Mesendoderm (in vitro differentiated cells): ENCODE measurements around the gene ENG.

Source experiments
- DNase-seq: peaks from one replicate; pipeline ENCODE4 v3.0.0; 2013
- H2AK5ac ChIP-seq: 2 replicates; pipeline ENCODE4 v1.6.1; 2013; ENCODE audit warnings: low read length, inconsistent platforms
- H2BK120ac ChIP-seq: 2 replicates; pipeline ENCODE4 v1.6.1; 2013; ENCODE audit warnings: low read depth, mild to moderate bottlenecking, low read length, moderate library complexity, mixed read lengths
- H2BK15ac ChIP-seq: replicated peaks from 2 replicates; pipeline ENCODE4 v1.6.1; 2013; ENCODE audit warnings: low read depth, mild to moderate bottlenecking, moderate library complexity
- H2BK5ac ChIP-seq: 2 replicates; pipeline ENCODE4 v1.6.1; 2013; ENCODE audit warnings: low read length, inconsistent platforms
- H3K18ac ChIP-seq: 2 replicates; pipeline ENCODE4 v1.6.1; 2013; ENCODE audit warnings: mild to moderate bottlenecking, low read length, mixed read lengths
- H3K23ac ChIP-seq: one replicate; pipeline ENCODE4 v1.6.1; 2013; ENCODE audit warnings: low read length
- H3K27ac ChIP-seq: 2 replicates; pipeline ENCODE4 v1.5.1; 2013; ENCODE audit warnings: low read depth, mild to moderate bottlenecking, inconsistent platforms, low read length, moderate library complexity
- H3K27me3 ChIP-seq: 2 replicates; pipeline ENCODE4 v1.6.1; 2013; ENCODE audit warnings: low read length, control low read depth, mild to moderate bottlenecking, inconsistent platforms; ENCODE audit not compliant: insufficient read depth, poor library complexity
- H3K36me3 ChIP-seq: 2 replicates; pipeline ENCODE4 v1.6.1; 2013; ENCODE audit warnings: low read length, inconsistent platforms; ENCODE audit not compliant: control insufficient read depth, insufficient read depth
- H3K4ac ChIP-seq: one replicate; pipeline ENCODE4 v1.6.1; 2013; ENCODE audit warnings: low read depth, mild to moderate bottlenecking, low read length, moderate library complexity
- H3K4me1 ChIP-seq: 2 replicates; pipeline ENCODE4 v1.6.1; 2013; ENCODE audit warnings: low read depth, low read length, inconsistent platforms; ENCODE audit not compliant: control insufficient read depth
- H3K4me2 ChIP-seq: 2 replicates; pipeline ENCODE4 v1.6.1; 2013; ENCODE audit warnings: low read length
- H3K4me3 ChIP-seq: 2 replicates; pipeline ENCODE4 v1.5.1; 2013; ENCODE audit warnings: mild to moderate bottlenecking, low read length
- H3K56ac ChIP-seq: one replicate; pipeline ENCODE4 v1.6.1; 2013; ENCODE audit warnings: low read length
- H3K79me1 ChIP-seq: 2 replicates; pipeline ENCODE4 v1.6.1; 2013; ENCODE audit warnings: low read length, inconsistent platforms
- H3K79me2 ChIP-seq: 2 replicates; pipeline ENCODE4 v1.6.1; 2013; ENCODE audit warnings: mild to moderate bottlenecking, low read length; ENCODE audit not compliant: control insufficient read depth, insufficient read depth
- H3K9ac ChIP-seq: 2 replicates; pipeline ENCODE4 v1.6.1; 2013; ENCODE audit warnings: low read length, inconsistent platforms
- H4K5ac ChIP-seq: one replicate; pipeline ENCODE4 v1.6.1; 2013; ENCODE audit warnings: low read length
- H4K8ac ChIP-seq: one replicate; pipeline ENCODE4 v1.6.1; 2013; ENCODE audit warnings: low read depth, mild to moderate bottlenecking, control low read depth, low read length, moderate library complexity
- WGBS: extraction: QIAGEN DNeasy Blood & Tissue Kit; methylation state at CpG from one replicate; pipeline ENCODE4 v1.1.7; 2013; ENCODE audit warnings: low lambda C conversion rate, missing lambda C conversion rate; ENCODE audit not compliant: insufficient coverage; ENCODE audit errors: extremely low coverage; 5-methylcytosine and 5-hydroxymethylcytosine counted together

The ENG gene

GRCh38 chr9:127794001-127794791, 60.3 kb downstream of the ENG start:
- no peak for DNase-seq
- no peak overlapping the region for H3K9ac ChIP-seq
- H3K27me3 ChIP-seq, result no peaks in the 10 kb centered on the region
- no peak overlapping the region for H3K4ac ChIP-seq
- no peak overlapping the region for H3K4me2 ChIP-seq
- no peak overlapping the region for H2AK5ac ChIP-seq
- H3K56ac ChIP-seq, result no peak overlapping the region
- no peak overlapping the region for H2BK5ac ChIP-seq
- H3K18ac ChIP-seq, result no peak overlapping the region
- H3K36me3 ChIP-seq, result peaks cover 12% of the 10 kb centered on the region
- no peak overlapping the region for H2BK15ac ChIP-seq
- no peak overlapping the region for H3K27ac ChIP-seq
- no peak overlapping the region for H3K23ac ChIP-seq
- no peak overlapping the region for H2BK120ac ChIP-seq
- H3K4me3 ChIP-seq, result no peak overlapping the region
- WGBS, result no CpG with 5 or more reads among the region's 14 CpGs
- peaks cover 7% of the 10 kb centered on the region for H3K79me2 ChIP-seq
- no peak overlapping the region for H4K5ac ChIP-seq
- no peaks in the 10 kb centered on the region for H3K4me1 ChIP-seq
- H3K79me1 ChIP-seq, result peaks cover 7% of the 10 kb centered on the region
- no peak overlapping the region for H4K8ac ChIP-seq

DNA sequence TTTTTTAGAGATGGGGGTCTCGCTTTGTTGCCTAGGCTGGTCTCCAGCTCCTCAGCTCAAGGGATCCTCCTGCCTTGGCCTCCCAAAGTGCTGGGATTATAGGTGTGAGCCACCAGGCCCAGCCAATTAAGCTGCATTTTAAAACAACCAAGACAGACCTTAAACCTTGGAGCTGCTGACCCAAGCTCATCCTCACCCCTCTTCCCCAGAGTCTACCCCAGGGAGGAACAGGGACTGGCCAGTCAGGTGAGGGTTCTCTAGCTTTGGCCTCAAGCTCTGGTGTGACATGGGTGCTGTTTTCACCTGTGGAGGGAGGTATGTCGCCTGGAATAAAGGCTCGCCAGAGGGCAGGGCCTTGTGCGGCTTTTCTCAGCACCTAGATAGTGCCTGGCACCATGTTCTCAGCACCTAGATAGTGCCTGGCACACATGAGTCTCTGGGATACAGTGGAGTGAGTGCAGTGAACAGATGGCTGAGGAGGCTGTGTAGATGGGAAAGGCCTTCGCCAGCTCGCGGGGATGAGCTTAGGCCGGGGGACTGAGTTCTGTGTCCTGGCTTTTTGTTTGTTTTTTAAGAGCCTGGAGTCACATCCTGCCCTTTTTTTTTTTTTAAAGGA, 61.3 kb downstream of the ENG start:
- Histone ChIP-seq H2BK120ac (no peak overlapping the region), H3K4ac (no peak overlapping the region), H3K79me2 (peaks cover 17% of the 10 kb centered on the region), H3K4me1 (no peaks in the 10 kb centered on the region), H2BK15ac (no peak overlapping the region), H4K5ac (no peak overlapping the region), H3K79me1 (peaks cover 15% of the 10 kb centered on the region), H3K4me3 (no peak overlapping the region), H3K36me3 (peaks cover 22% of the 10 kb centered on the region), H2AK5ac (no peak overlapping the region), H3K18ac (no peak overlapping the region), H3K4me2 (no peak overlapping the region), H4K8ac (no peak overlapping the region), H3K27me3 (no peaks in the 10 kb centered on the region), H3K56ac (no peak overlapping the region), H3K9ac (no peak overlapping the region), H3K27ac (no peak overlapping the region), H3K23ac (no peak overlapping the region), H2BK5ac (no peak overlapping the region)
- no peak for DNase-seq
- no CpG with 5 or more reads among the region's 8 CpGs for WGBS

- H3K56ac ChIP-seq, result no peak overlapping the region
- H3K4ac ChIP-seq, result no peak overlapping the region
- H3K18ac ChIP-seq, result no peak overlapping the region
- peaks cover 20% of the 10 kb centered on the region for H3K79me1 ChIP-seq
- no peak overlapping the region for H2BK120ac ChIP-seq
- H3K27ac ChIP-seq, result no peak overlapping the region
- H2BK15ac ChIP-seq, result no peak overlapping the region
- no peak for DNase-seq
- H3K36me3 ChIP-seq, result peaks cover 28% of the 10 kb centered on the region
- no peak overlapping the region for H4K5ac ChIP-seq
- H3K9ac ChIP-seq, result no peak overlapping the region
- no peaks in the 10 kb centered on the region for H3K27me3 ChIP-seq
- H2BK5ac ChIP-seq, result no peak overlapping the region
- no CpG with 5 or more reads among the region's 7 CpGs for WGBS
- H3K23ac ChIP-seq, result no peak overlapping the region
- no peak overlapping the region for H2AK5ac ChIP-seq
- no peaks in the 10 kb centered on the region for H3K4me1 ChIP-seq
- H3K79me2 ChIP-seq, result peaks cover 24% of the 10 kb centered on the region
- no peak overlapping the region for H3K4me3 ChIP-seq
- no peak overlapping the region for H3K4me2 ChIP-seq
- no peak overlapping the region for H4K8ac ChIP-seq
Observed at GRCh38 chr9:127792417-127793031, 61.9 kb downstream of the ENG start.

DNA sequence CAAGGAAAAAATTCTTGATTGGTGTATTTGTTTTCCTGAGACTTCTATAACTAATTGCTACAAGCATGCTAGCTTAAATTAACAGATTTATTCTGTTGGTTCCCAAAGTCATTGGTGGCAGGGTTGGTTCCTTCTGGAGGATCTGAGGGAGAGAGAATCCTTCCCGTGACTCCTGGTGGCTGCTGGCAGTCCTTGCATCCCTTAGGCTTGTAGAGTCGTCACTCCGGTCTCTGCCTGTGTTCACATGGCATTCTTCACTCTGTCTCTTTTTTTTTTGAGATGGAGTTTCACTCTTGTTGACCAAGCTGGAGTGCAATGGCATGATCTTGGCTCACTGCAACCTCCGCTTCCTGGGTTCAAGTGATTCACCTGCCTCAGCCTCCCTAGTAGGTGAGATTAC, 63.4 kb downstream of the ENG start:
- Histone ChIP-seq H4K5ac (no peak overlapping the region), H3K56ac (no peak overlapping the region), H4K8ac (no peak overlapping the region), H3K9ac (no peak overlapping the region), H3K4ac (no peak overlapping the region), H3K4me2 (no peak overlapping the region), H2AK5ac (no peak overlapping the region), H3K79me1 (peaks cover 26% of the 10 kb centered on the region), H2BK5ac (no peak overlapping the region), H3K79me2 (peaks cover 32% of the 10 kb centered on the region), H3K18ac (no peak overlapping the region), H3K36me3 (peaks cover 34% of the 10 kb centered on the region), H3K4me1 (peaks cover 3% of the 10 kb centered on the region), H3K4me3 (no peak overlapping the region), H2BK120ac (no peak overlapping the region), H3K27me3 (no peaks in the 10 kb centered on the region), H3K27ac (no peak overlapping the region), H2BK15ac (no peak overlapping the region), H3K23ac (no peak overlapping the region)
- WGBS, result no CpG with 5 or more reads among the region's 4 CpGs
- DNase-seq, result no peak

GRCh38 chr9:127790094-127790855, 64.2 kb downstream of the ENG start:
- H3K36me3 ChIP-seq, result peaks cover 34% of the 10 kb centered on the region

More at GRCh38 chr9:127790094-127790855, 64.2 kb downstream of the ENG start:
- H2BK15ac ChIP-seq, result no peak overlapping the region
- peaks cover 26% of the 10 kb centered on the region for H3K79me1 ChIP-seq
- H3K27me3 ChIP-seq, result no peaks in the 10 kb centered on the region
- H4K5ac ChIP-seq, result no peak overlapping the region
- H2BK5ac ChIP-seq, result no peak overlapping the region
- no peak overlapping the region for H3K18ac ChIP-seq
- no peak overlapping the region for H3K4ac ChIP-seq
- peaks cover 3% of the 10 kb centered on the region for H3K4me1 ChIP-seq
- H2BK120ac ChIP-seq, result no peak overlapping the region
- H3K4me2 ChIP-seq, result no peak overlapping the region
- H3K79me2 ChIP-seq, result peaks cover 32% of the 10 kb centered on the region
- DNase-seq, result no peak
- no peak overlapping the region for H3K4me3 ChIP-seq
- no peak overlapping the region for H2AK5ac ChIP-seq
- H3K56ac ChIP-seq, result no peak overlapping the region
- no peak overlapping the region for H3K9ac ChIP-seq
- no CpG with 5 or more reads among the region's 9 CpGs for WGBS
- no peak overlapping the region for H3K23ac ChIP-seq
- no peak overlapping the region for H4K8ac ChIP-seq
- H3K27ac ChIP-seq, result no peak overlapping the region
